H54 (cell line): ENCODE results near the gene RPL37A.

ENCODE experiments used
- DNase-seq: peaks from one replicate; pipeline ENCODE4 v3.0.0; 2011; ENCODE audit warnings: low spot score, mixed read lengths; ENCODE audit not compliant: insufficient read length
- FAIRE-seq: peaks from 3 replicates; lab custom pipeline; 2011; peaks lifted over from hg19 to GRCh38; lab: Jason Lieb, UNC
- POLR2A ChIP-seq: IDR thresholded peaks from 2 replicates; pipeline ENCODE4 v1.6.1; 2011; ENCODE audit warnings: low read depth, mild to moderate bottlenecking, low read length

RPL37A gene

GRCh38 chr2:216498379-216499352 lies at the start of gene RPL37A:
Gene RPL37A (plus strand): TSS chr2:216498844. CDS start chr2:216498875, 31 bp downstream.
- peak; percentile 65 for FAIRE-seq

GRCh38 chr2:216450346-216450745 lies 48.3 kb upstream of the RPL37A start:
- DNase-seq, result no peak
- FAIRE-seq, result no peak
- TF ChIP-seq POLR2A, result no peak

More at GRCh38 chr2:216498379-216499352, at the start of gene RPL37A:
- DNase-seq, result peak; percentile 68
- TF ChIP-seq POLR2A, result peak; percentile 96

GRCh38 chr2:216450784-216451183 lies 47.9 kb upstream of the RPL37A start:
- FAIRE-seq (no peak), DNase-seq (no peak)

GRCh38 chr2:216453955-216454614 lies 44.6 kb upstream of the RPL37A start:
- DNase-seq (no peak), FAIRE-seq (no peak)
- no peak for TF ChIP-seq POLR2A

More at GRCh38 chr2:216450784-216451183, 47.9 kb upstream of the RPL37A start:
- TF ChIP-seq POLR2A, result no peak

- DNase-seq, result no peak
- FAIRE-seq, result no peak
These were observed 35.5 kb upstream of the RPL37A start for GRCh38 chr2:216463148-216463547.

GRCh38 chr2:216464104-216464720 lies 34.4 kb upstream of the RPL37A start:
- no peak for TF ChIP-seq POLR2A
- FAIRE-seq, result no peak
- no peak for DNase-seq

More at GRCh38 chr2:216463148-216463547, 35.5 kb upstream of the RPL37A start:
- no peak for TF ChIP-seq POLR2A

GRCh38 chr2:216465579-216466195 lies 33.0 kb upstream of the RPL37A start:
- DNase-seq, result no peak
- FAIRE-seq, result no peak
- no peak for TF ChIP-seq POLR2A

GRCh38 chr2:216467845-216468244 lies 30.8 kb upstream of the RPL37A start:
- FAIRE-seq (no peak), DNase-seq (no peak)
- no peak for TF ChIP-seq POLR2A

- TF ChIP-seq POLR2A, result no peak
- DNase-seq (no peak), FAIRE-seq (no peak)
These were observed 29.0 kb upstream of the RPL37A start for GRCh38 chr2:216469661-216470060.

- no peak for TF ChIP-seq POLR2A
- DNase-seq, result no peak
- no peak for FAIRE-seq
These were observed 25.5 kb upstream of the RPL37A start for GRCh38 chr2:216473187-216473586.

GRCh38 chr2:216474925-216475670 lies 23.5 kb upstream of the RPL37A start:
- no peak for TF ChIP-seq POLR2A
- FAIRE-seq, result no peak
- DNase-seq, result no peak

GRCh38 chr2:216475767-216476166 lies 22.9 kb upstream of the RPL37A start:
- TF ChIP-seq POLR2A, result no peak
- FAIRE-seq, result no peak
- DNase-seq, result no peak

GRCh38 chr2:216477283-216478035 lies 21.2 kb upstream of the RPL37A start:
- DNase-seq, result no peak

More at GRCh38 chr2:216477283-216478035, 21.2 kb upstream of the RPL37A start:
- TF ChIP-seq POLR2A, result no peak
- FAIRE-seq, result no peak
